Activated CD4-positive, alpha-beta memory T cell treated with anti-CD3 and anti-CD28 coated beads for 36 hours (primary cell): ENCODE data around the gene SPATS1. TPM values are rescaled to one million over a fixed set of nuclear protein-coding genes. Genes with fewer than 3 reads are reported as not detected.
A peak's percentile ranks its signal among the peaks of the same experiment; 100 is the strongest.
"Not testable (repeated sequence)": the region's sequence is repeated elsewhere in the genome, so short reads cannot be mapped to it uniquely, and the experiment has no call there.

Experiments
- CTCF ChIA-PET: fragments of 350-600 bp; sonication (Branson Sonifier 250); formaldehyde crosslinking; loops from one replicate; lab custom pipeline; 2021; ENCODE audit warnings: antibody characterized with exemption, inconsistent platforms; lab: Charles Lee
- POLR2A ChIA-PET: fragments of 350-600 bp; sonication (Branson Sonifier 250); formaldehyde crosslinking; loops from one replicate; lab custom pipeline; 2021; ENCODE audit warnings: antibody characterized with exemption; lab: Charles Lee
- DNase-seq: peaks from one replicate; pipeline ENCODE4 v3.0.0-alpha.2; 2020
- H3K27ac Mint-ChIP-seq: one replicate; pipeline ENCODE4 v1.8.0; 2021; ENCODE audit warnings: mixed read lengths
- H3K27me3 Mint-ChIP-seq: one replicate; pipeline ENCODE4 v1.8.0; 2021; ENCODE audit warnings: mixed read lengths
- H3K36me3 Mint-ChIP-seq: one replicate; pipeline ENCODE4 v1.8.0; 2021; ENCODE audit warnings: mixed read lengths
- H3K4me1 Mint-ChIP-seq: one replicate; pipeline ENCODE4 v1.8.0; 2021; ENCODE audit warnings: low read depth, mixed read lengths
- H3K4me3 Mint-ChIP-seq: one replicate; pipeline ENCODE4 v1.8.0; 2021; ENCODE audit warnings: mild to moderate bottlenecking, mixed read lengths
- H3K9me3 Mint-ChIP-seq: one replicate; pipeline ENCODE4 v1.8.0; 2021; ENCODE audit warnings: mixed read lengths
- intact Hi-C: fragments of 100-400 bp; cut with micrococcal nuclease; formaldehyde crosslinking; loops from one replicate; pipeline ENCODE4 v1.15.1; 2023
- total RNA-seq, 2 experiments: library from RNA; stranded (reverse); gene quantifications; one replicate each; pipeline ENCODE4 v1.2.3, GENCODE V29; 2021

SPATS1 gene
- total RNA-seq, 2 experiments from 2014 or later, result not detected

- POLR2A ChIA-PET, result no interaction called here
- Mint-ChIP-seq H3K27me3 (peaks cover 18% of the 10 kb centered on the region), H3K4me3 (no peak overlapping the region), H3K36me3 (no peaks in the 10 kb centered on the region), H3K4me1 (no peaks in the 10 kb centered on the region), H3K9me3 (no peaks in the 10 kb centered on the region), H3K27ac (no peak overlapping the region)
- CTCF ChIA-PET, result interaction anchor here (1.2 to 1.5 kb wide), 3 partner anchors 20 to 65 kb away, joined by 5 to 7 read pairs (median 6); partner anchors contain the start of gene AARS2
- intact Hi-C loops, result no loop called here
- no peak for DNase-seq
These were observed 9.9 kb upstream of the SPATS1 start for GRCh38 chr6:44332585-44332984.

GRCh38 chr6:44333273-44333919, 9.1 kb upstream of the SPATS1 start:
- peaks cover 14% of the 10 kb centered on the region for H3K27me3 Mint-ChIP-seq
- DNase-seq, result no peak
- H3K36me3 Mint-ChIP-seq, result no peaks in the 10 kb centered on the region
- H3K27ac Mint-ChIP-seq, result no peak overlapping the region
- H3K4me1 Mint-ChIP-seq, result no peaks in the 10 kb centered on the region
- intact Hi-C loops, result no loop called here
- H3K9me3 Mint-ChIP-seq, result no peaks in the 10 kb centered on the region
- H3K4me3 Mint-ChIP-seq, result no peak overlapping the region
- POLR2A ChIA-PET, result no interaction called here
- CTCF ChIA-PET, result interaction anchor here (0.6 to 6.9 kb wide), 6 partner anchors 20 to 113 kb away, joined by 3 to 184 read pairs (median 7); partner anchors contain the start of genes AARS2 and TMEM151B

GRCh38 chr6:44333942-44334341, 8.5 kb upstream of the SPATS1 start:
- intact Hi-C loops, result no loop called here
- Mint-ChIP-seq H3K27me3 (peaks cover 14% of the 10 kb centered on the region), H3K4me1 (no peaks in the 10 kb centered on the region), H3K4me3 (no peak overlapping the region), H3K27ac (no peak overlapping the region), H3K9me3 (no peaks in the 10 kb centered on the region), H3K36me3 (no peaks in the 10 kb centered on the region)
- POLR2A ChIA-PET, result no interaction called here
- CTCF ChIA-PET, result interaction anchor here (0.8 to 6.9 kb wide), 3 partner anchors 21 to 65 kb away, joined by 3 to 184 read pairs (median 8); partner anchors contain the start of genes AARS2 and TMEM151B
- no peak for DNase-seq

- ChIA-PET CTCF (interaction anchor here (0.7 to 6.9 kb wide), 3 partner anchors 16 to 163 kb away, joined by 3 to 184 read pairs (median 4); partner anchors contain the start of gene TMEM151B), POLR2A (no interaction called here)
- Mint-ChIP-seq H3K27ac (no peak overlapping the region), H3K4me1 (peaks cover 3% of the 10 kb centered on the region), H3K27me3 (peaks cover 4% of the 10 kb centered on the region), H3K9me3 (no peaks in the 10 kb centered on the region), H3K36me3 (no peaks in the 10 kb centered on the region), H3K4me3 (no peak overlapping the region)
- intact Hi-C loops, result no loop called here
- DNase-seq, result no peak
These were observed 6.8 kb upstream of the SPATS1 start for GRCh38 chr6:44335631-44336030.

GRCh38 chr6:44338228-44339122, 4.0 kb upstream of the SPATS1 start:
- peak; percentile 79 for DNase-seq
- H3K4me1 Mint-ChIP-seq, result peaks cover 3% of the 10 kb centered on the region
- H3K4me3 Mint-ChIP-seq, result no peak overlapping the region
- H3K27me3 Mint-ChIP-seq, result peaks cover 19% of the 10 kb centered on the region
- no peaks in the 10 kb centered on the region for H3K9me3 Mint-ChIP-seq
- H3K36me3 Mint-ChIP-seq, result no peaks in the 10 kb centered on the region
- POLR2A ChIA-PET, result no interaction called here
- H3K27ac Mint-ChIP-seq, result peak overlapping the region; percentile 8
- intact Hi-C loops, result loop anchor here (1.0 kb wide), 3 partner anchors 70 to 241 kb away; no protein-coding TSS in a partner anchor
- CTCF ChIA-PET, result interaction anchor here (0.5 to 6.9 kb wide), 29 partner anchors 8 to 242 kb away, joined by 3 to 184 read pairs (median 4); partner anchors contain the start of genes AARS2, SLC35B2 and TMEM151B

- intact Hi-C loops, result no loop called here
- H3K9me3 Mint-ChIP-seq, result no peaks in the 10 kb centered on the region
- POLR2A ChIA-PET, result no interaction called here
- CTCF ChIA-PET, result interaction anchor here (0.5 to 6.9 kb wide), 19 partner anchors 9 to 243 kb away, joined by 3 to 184 read pairs (median 5); partner anchors contain the start of genes AARS2, SLC35B2 and TMEM151B
- H3K4me3 Mint-ChIP-seq, result no peak overlapping the region
- no peaks in the 10 kb centered on the region for H3K36me3 Mint-ChIP-seq
- no peak overlapping the region for H3K27ac Mint-ChIP-seq
- DNase-seq, result no peak
- H3K27me3 Mint-ChIP-seq, result peaks cover 23% of the 10 kb centered on the region
- peaks cover 3% of the 10 kb centered on the region for H3K4me1 Mint-ChIP-seq
These were observed 3.1 kb upstream of the SPATS1 start for GRCh38 chr6:44339301-44339700.

- ChIA-PET POLR2A (no interaction called here), CTCF (interaction anchor here (1.0 to 6.9 kb wide), 11 partner anchors 8 to 244 kb away, joined by 3 to 184 read pairs (median 5); partner anchors contain the start of genes AARS2, SLC35B2 and TMEM151B)
- Mint-ChIP-seq H3K36me3 (no peaks in the 10 kb centered on the region), H3K9me3 (no peaks in the 10 kb centered on the region), H3K4me3 (no peak overlapping the region), H3K27ac (no peak overlapping the region), H3K27me3 (peaks cover 30% of the 10 kb centered on the region), H3K4me1 (peaks cover 3% of the 10 kb centered on the region)
- intact Hi-C loops, result loop anchor here (10.0 kb wide), 1 partner anchor 115 kb away; no protein-coding TSS in a partner anchor
- peak; percentile 24 for DNase-seq
These were observed 2.5 kb upstream of the SPATS1 start for GRCh38 chr6:44339763-44340625.

- Mint-ChIP-seq H3K36me3 (no peaks in the 10 kb centered on the region), H3K4me1 (peaks cover 3% of the 10 kb centered on the region), H3K27ac (no peak overlapping the region), H3K9me3 (no peaks in the 10 kb centered on the region), H3K27me3 (peaks cover 36% of the 10 kb centered on the region), H3K4me3 (no peak overlapping the region)
- DNase-seq, result no peak
- intact Hi-C loops, result loop anchor here (10.0 kb wide), 1 partner anchor 114 kb away; no protein-coding TSS in a partner anchor
- ChIA-PET POLR2A (interaction anchor here (0.7 kb wide), 1 partner anchor 1799 kb away, joined by 3 read pairs; no protein-coding TSS in a partner anchor), CTCF (interaction anchor here (1.2 to 1.4 kb wide), 4 partner anchors 28 to 169 kb away, joined by 4 to 7 read pairs (median 6); partner anchors contain the start of gene AARS2)
These were observed 1.2 kb upstream of the SPATS1 start for GRCh38 chr6:44341095-44341890.

GRCh38 chr6:44342052-44342451, 398 bp upstream of the SPATS1 start:
- intact Hi-C loops, result loop anchor here (10.0 kb wide), 1 partner anchor 113 kb away; no protein-coding TSS in a partner anchor
- Mint-ChIP-seq H3K36me3 (no peaks in the 10 kb centered on the region), H3K9me3 (no peaks in the 10 kb centered on the region), H3K4me1 (peaks cover 3% of the 10 kb centered on the region), H3K27ac (no peak overlapping the region), H3K4me3 (no peak overlapping the region), H3K27me3 (peaks cover 39% of the 10 kb centered on the region)
- no peak for DNase-seq
- ChIA-PET POLR2A (interaction anchor here (0.7 kb wide), 1 partner anchor 1798 kb away, joined by 3 read pairs; no protein-coding TSS in a partner anchor), CTCF (interaction anchor here (1.2 to 1.4 kb wide), 4 partner anchors 29 to 169 kb away, joined by 4 to 7 read pairs (median 6); partner anchors contain the start of gene AARS2)

GRCh38 chr6:44346818-44347217, 4.4 kb downstream of the SPATS1 start:
- DNase-seq, H3K36me3 Mint-ChIP-seq, POLR2A ChIA-PET, H3K4me3 Mint-ChIP-seq, H3K4me1 Mint-ChIP-seq, H3K9me3 Mint-ChIP-seq, H3K27ac Mint-ChIP-seq: not testable (repeated sequence)
- CTCF ChIA-PET, result interaction anchor here (1.0 to 1.1 kb wide), 2 partner anchors 9 to 68 kb away, joined by 3 read pairs; no protein-coding TSS in a partner anchor
- peaks cover 35% of the 10 kb centered on the region for H3K27me3 Mint-ChIP-seq
- intact Hi-C loops, result loop anchor here (10.0 kb wide), 1 partner anchor 108 kb away; no protein-coding TSS in a partner anchor
